Neural progenitor cell (in vitro differentiated cells): ENCODE data around the gene HINFP. TPM values are rescaled to one million over a fixed set of nuclear protein-coding genes. Genes with fewer than 3 reads are reported as not detected.

Experiments
- DNase-seq: peaks from one replicate; pipeline ENCODE4 v3.0.0-alpha.2; 2016; ENCODE audit warnings: low spot score
- H2AFZ ChIP-seq: fragments of 200-600 bp; sonication (generic); replicated peaks from 2 replicates; pipeline ENCODE4 v1.6.1; 2016; ENCODE audit warnings: antibody characterized with exemption
- H3F3A ChIP-seq: fragments of 200-600 bp; sonication (generic); 2 replicates; pipeline ENCODE4 v1.6.1; 2016; ENCODE audit warnings: antibody characterized with exemption, low read depth
- H3K27ac ChIP-seq: fragments of 200-600 bp; sonication (generic); 2 replicates; pipeline ENCODE4 v1.5.1; 2016; ENCODE audit warnings: mild to moderate bottlenecking
- H3K27me3 ChIP-seq: fragments of 200-600 bp; sonication (generic); 2 replicates; pipeline ENCODE4 v1.6.1; 2016; ENCODE audit warnings: mild to moderate bottlenecking, moderate library complexity
- H3K36me3 ChIP-seq: fragments of 200-600 bp; sonication (generic); 2 replicates; pipeline ENCODE4 v1.5.1; 2016
- H3K4me1 ChIP-seq: fragments of 200-600 bp; sonication (generic); 2 replicates; pipeline ENCODE4 v1.6.1; 2016; ENCODE audit warnings: mixed run types
- H3K4me2 ChIP-seq: fragments of 200-600 bp; sonication (generic); 2 replicates; pipeline ENCODE4 v1.6.1; 2016
- H3K4me3 ChIP-seq: fragments of 200-600 bp; sonication (generic); 2 replicates; pipeline ENCODE4 v1.5.1; 2016
- H3K79me2 ChIP-seq: fragments of 200-600 bp; sonication (generic); 2 replicates; pipeline ENCODE4 v1.6.1; 2016; ENCODE audit warnings: low read depth
- H3K9ac ChIP-seq: fragments of 200-600 bp; sonication (generic); 2 replicates; pipeline ENCODE4 v1.6.1; 2016
- H3K9me3 ChIP-seq: fragments of 200-600 bp; sonication (generic); 2 replicates; pipeline ENCODE4 v1.5.1; 2016; ENCODE audit warnings: low read depth
- H4K20me1 ChIP-seq: fragments of 200-600 bp; sonication (generic); 2 replicates; pipeline ENCODE4 v1.6.1; 2016; ENCODE audit warnings: low read depth
- H3K27ac Mint-ChIP-seq: 3 replicates; pipeline ENCODE4 v1.8.0; 2021; ENCODE audit warnings: mixed read lengths
- H3K27me3 Mint-ChIP-seq: 2 replicates; pipeline ENCODE4 v1.8.0; 2022; ENCODE audit warnings: low read depth, mild to moderate bottlenecking, inconsistent platforms, moderate library complexity, mixed read lengths; ENCODE audit not compliant: insufficient read depth
- H3K36me3 Mint-ChIP-seq: 3 replicates; pipeline ENCODE4 v1.8.0; 2021; ENCODE audit warnings: mixed read lengths
- H3K4me1 Mint-ChIP-seq: 3 replicates; pipeline ENCODE4 v1.8.0; 2021; ENCODE audit warnings: mixed read lengths
- H3K4me3 Mint-ChIP-seq: 3 replicates; pipeline ENCODE4 v1.8.0; 2021; ENCODE audit warnings: mild to moderate bottlenecking, moderate library complexity, mixed read lengths
- H3K9me3 Mint-ChIP-seq: 3 replicates; pipeline ENCODE4 v1.8.0; 2020; ENCODE audit warnings: mixed read lengths
- CTCF ChIP-seq: fragments of 200-600 bp; sonication (generic); IDR thresholded peaks from 2 replicates; pipeline ENCODE4 v1.5.1; 2017; ENCODE audit warnings: antibody characterized with exemption, mild to moderate bottlenecking
- EZH2 ChIP-seq: fragments of 200-600 bp; sonication (generic); IDR thresholded peaks from 2 replicates; pipeline ENCODE4 v1.6.1; 2017; ENCODE audit warnings: antibody characterized with exemption, mild to moderate bottlenecking, moderate library complexity
- EZH2phosphoT487 ChIP-seq: fragments of 200-600 bp; sonication (generic); IDR thresholded peaks from 2 replicates; pipeline ENCODE4 v1.6.1; 2017; ENCODE audit warnings: antibody characterized with exemption
- total RNA-seq: library from RNA; depleted of rRNA; stranded (reverse); fragments of >200 nt; gene quantifications from 2 replicates; pipeline ENCODE4 v1.2.3, GENCODE V29; 2015; ENCODE audit warnings: low replicate concordance

The HINFP gene
- total RNA-seq, 1 donor from 2014 or later, result 32.5 TPM

- Histone ChIP-seq H3K27me3 (peaks cover 15% of the 10 kb centered on the region), H3K4me3 (no peak overlapping the region), H3K9ac (no peak overlapping the region), H3K36me3 (no peaks in the 10 kb centered on the region), H2AFZ (no peak overlapping the region), H3K9me3 (no peaks in the 10 kb centered on the region), H3K4me1 (peaks cover 18% of the 10 kb centered on the region), H4K20me1 (peaks cover 4% of the 10 kb centered on the region), H3F3A (peaks cover 56% of the 10 kb centered on the region), H3K4me2 (no peak overlapping the region), H3K79me2 (peaks cover 33% of the 10 kb centered on the region), H3K27ac (no peak overlapping the region)
- peaks cover 3% of the 10 kb centered on the region for H3K36me3 Mint-ChIP-seq
- H3K27me3 Mint-ChIP-seq, result peaks cover 2% of the 10 kb centered on the region
- peaks cover 51% of the 10 kb centered on the region for H3K4me1 Mint-ChIP-seq
- DNase-seq, result no peak
- peak overlapping the region; percentile 93 for H3K4me3 Mint-ChIP-seq
- TF ChIP-seq EZH2phosphoT487 (no peak), EZH2 (no peak), CTCF (peak; percentile 7)
- peak overlapping the region; percentile 85 for H3K27ac Mint-ChIP-seq
- H3K9me3 Mint-ChIP-seq, result no peaks in the 10 kb centered on the region
Observed at GRCh38 chr11:119103793-119104192, 17.6 kb upstream of the HINFP start.

DNA sequence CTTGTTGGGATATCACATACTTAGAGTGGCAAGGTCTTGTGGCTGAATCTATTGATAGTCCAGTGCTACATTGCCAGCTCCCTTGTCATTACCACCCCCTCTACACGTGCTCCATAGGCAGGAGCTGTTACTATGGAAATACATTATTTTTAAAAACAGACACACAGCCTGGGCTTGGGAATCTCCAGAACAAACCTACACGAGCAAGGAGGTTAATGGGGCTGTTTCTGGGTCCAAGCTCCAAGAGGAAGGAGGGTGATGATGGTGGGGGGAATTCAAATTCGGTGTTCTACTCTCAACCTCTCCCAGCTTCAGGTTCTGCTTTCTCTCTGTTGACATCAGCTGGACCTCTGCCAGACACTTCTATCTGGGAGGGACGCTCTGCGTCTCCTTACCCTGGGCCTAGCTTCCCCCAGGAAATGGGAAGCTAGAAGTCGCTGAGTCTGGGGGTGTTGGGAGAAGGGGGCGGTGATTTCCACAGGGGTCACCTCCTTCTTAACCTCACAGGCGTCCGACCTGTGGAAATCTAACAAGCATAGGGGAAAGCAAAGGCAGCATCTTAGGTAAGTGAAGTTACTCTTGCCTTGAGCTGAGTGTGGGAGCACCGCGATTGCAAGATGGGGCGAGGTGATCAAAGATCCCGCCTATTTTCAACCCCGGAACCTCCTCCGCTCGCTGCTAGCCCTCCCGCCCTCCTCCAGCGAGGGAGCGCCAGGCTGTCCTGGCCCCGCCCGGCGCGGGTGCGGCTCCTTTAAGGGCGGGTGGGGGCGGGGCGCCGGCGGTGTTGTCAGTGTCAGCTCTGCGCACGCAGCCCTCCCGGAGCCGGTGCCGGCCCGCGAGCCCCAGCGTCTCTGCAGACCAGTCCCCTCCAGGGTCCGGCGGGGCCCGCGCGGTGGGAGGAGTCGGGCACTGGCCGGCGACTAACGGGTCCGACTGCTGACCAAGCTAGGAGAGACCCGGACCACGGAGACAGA, 14.5 kb upstream of the HINFP start, which contains the start of gene C2CD2L:
Gene C2CD2L (plus strand): TSS at position 781 of the 974 bp plus-strand sequence. CDS start 398 bp downstream, outside the sequence.
- Histone ChIP-seq H3K27ac (no peak within 1 kb of the TSS), H2AFZ (peak within 1 kb of the TSS; percentile 88), H3K27me3 (peaks cover 15% of the 10 kb centered on the region), H3K36me3 (no peaks in the 10 kb centered on the region), H3F3A (peaks cover 47% of the 10 kb centered on the region), H3K4me1 (peaks cover 9% of the 10 kb centered on the region), H3K9ac (peak within 1 kb of the TSS; percentile 38), H3K9me3 (no peaks in the 10 kb centered on the region), H3K4me3 (peak within 1 kb of the TSS; percentile 97), H3K4me2 (peak within 1 kb of the TSS; percentile 99), H4K20me1 (peaks cover 4% of the 10 kb centered on the region), H3K79me2 (peaks cover 12% of the 10 kb centered on the region)
- Mint-ChIP-seq H3K4me3 (peak within 1 kb of the TSS; percentile 92), H3K27ac (peak within 1 kb of the TSS; percentile 89), H3K36me3 (peaks cover 4% of the 10 kb centered on the region), H3K27me3 (peaks cover 2% of the 10 kb centered on the region), H3K9me3 (no peaks in the 10 kb centered on the region), H3K4me1 (peaks cover 38% of the 10 kb centered on the region)
- TF ChIP-seq EZH2phosphoT487 (no peak), CTCF (no peak), EZH2 (no peak)
- DNase-seq, result peak; percentile 95

GRCh38 chr11:119107538-119108145, 13.7 kb upstream of the HINFP start:
- peaks cover 12% of the 10 kb centered on the region for H3K79me2 ChIP-seq
- Mint-ChIP-seq H3K9me3 (no peaks in the 10 kb centered on the region), H3K27ac (no peak overlapping the region), H3K4me3 (peak overlapping the region; percentile 92), H3K4me1 (peaks cover 34% of the 10 kb centered on the region), H3K36me3 (peaks cover 4% of the 10 kb centered on the region), H3K27me3 (peaks cover 2% of the 10 kb centered on the region)
- peak; percentile 52 for DNase-seq
- H3K4me3 ChIP-seq, result peak overlapping the region; percentile 97
- peak overlapping the region; percentile 99 for H3K4me2 ChIP-seq
- H3K9ac ChIP-seq, result peak overlapping the region; percentile 38
- peak overlapping the region; percentile 88 for H2AFZ ChIP-seq
- peaks cover 15% of the 10 kb centered on the region for H3K27me3 ChIP-seq
- no peaks in the 10 kb centered on the region for H3K9me3 ChIP-seq
- peaks cover 9% of the 10 kb centered on the region for H3K4me1 ChIP-seq
- H3K36me3 ChIP-seq, result no peaks in the 10 kb centered on the region
- H4K20me1 ChIP-seq, result peaks cover 4% of the 10 kb centered on the region
- peaks cover 41% of the 10 kb centered on the region for H3F3A ChIP-seq
- no peak overlapping the region for H3K27ac ChIP-seq
- TF ChIP-seq CTCF (no peak), EZH2 (peak; percentile 44)
